ENCODE measurements around the gene CXCL8.

GRCh38 chr4:73777612-73778011 lies 37.2 kb downstream of the CXCL8 start:
- TF ChIP-seq CTCF (IDR thresholded peaks at IDR 0.05; ENCODE audit: low read depth, low read length): no peak
- TF ChIP-seq EZH2phosphoT487 (IDR thresholded peaks at IDR 0.05; ENCODE audit: low read depth): no peak

All from OCI-LY3 (cell line).